RWPE2 (cell line): ENCODE measurements around the gene KRT37.
"Not testable (repeated sequence)": the region's sequence is repeated elsewhere in the genome, so short reads cannot be mapped to it uniquely, and the experiment has no call there.

Source experiments
- ATAC-seq: fragments of 200-7000 bp; cut with Tn5 transposase; 3 replicates; pipeline ENCODE4 v1.9.1; 2021; ENCODE audit warnings: low read depth
- DNase-seq: peaks from one replicate; pipeline ENCODE4 v3.0.0-alpha.2; 2020; ENCODE audit warnings: low spot score
- H3K27ac ChIP-seq: fragments of 450-650 bp; 2 replicates; pipeline ENCODE4 v1.5.1; 2017; ENCODE audit warnings: mild to moderate bottlenecking; ENCODE audit not compliant: poor library complexity, severe bottlenecking
- H3K27me3 ChIP-seq: fragments of 250-450 bp; sonication (Bioruptor Pico); 2 replicates; pipeline ENCODE4 v1.5.1; 2021; ENCODE audit warnings: mild to moderate bottlenecking, moderate library complexity; ENCODE audit not compliant: insufficient read depth, poor library complexity, severe bottlenecking
- H3K36me3 ChIP-seq: fragments of 250-450 bp; sonication (Bioruptor Pico); 2 replicates; pipeline ENCODE4 v1.5.1; 2020; ENCODE audit warnings: low read depth, mild to moderate bottlenecking, moderate library complexity
- H3K4me1 ChIP-seq: fragments of 250-450 bp; sonication (Bioruptor Pico); 2 replicates; pipeline ENCODE4 v1.5.1; 2021; ENCODE audit warnings: mild to moderate bottlenecking, moderate library complexity; ENCODE audit not compliant: insufficient read depth, poor library complexity, severe bottlenecking
- H3K4me3 ChIP-seq: fragments of 250-450 bp; sonication (Bioruptor Pico); 2 replicates; pipeline ENCODE4 v1.5.1; 2021; ENCODE audit warnings: mild to moderate bottlenecking, moderate library complexity; ENCODE audit not compliant: severe bottlenecking
- H3K9me3 ChIP-seq: fragments of 250-450 bp; sonication (Bioruptor Pico); 2 replicates; pipeline ENCODE4 v1.5.1; 2021; ENCODE audit warnings: mild to moderate bottlenecking, moderate library complexity; ENCODE audit not compliant: severe bottlenecking
- CTCF ChIP-seq: fragments of 450-650 bp; IDR thresholded peaks from one replicate; pipeline ENCODE4 v1.5.1; 2017; ENCODE audit warnings: mild to moderate bottlenecking, moderate library complexity; ENCODE audit not compliant: poor library complexity, severe bottlenecking

The KRT37 gene

GRCh38 chr17:41386227-41386626, 38.2 kb downstream of the KRT37 start:
- Histone ChIP-seq H3K4me1 (peaks cover 5% of the 10 kb centered on the region), H3K27me3 (no peaks in the 10 kb centered on the region), H3K36me3 (no peaks in the 10 kb centered on the region), H3K4me3 (no peak overlapping the region), H3K27ac (no peak overlapping the region), H3K9me3 (no peaks in the 10 kb centered on the region)
- no peak for DNase-seq
- ATAC-seq = no peak
- TF ChIP-seq CTCF = no peak

- Histone ChIP-seq H3K27me3 (no peaks in the 10 kb centered on the region), H3K9me3 (no peaks in the 10 kb centered on the region), H3K4me1 (peaks cover 17% of the 10 kb centered on the region), H3K27ac (no peak overlapping the region), H3K4me3 (no peak overlapping the region), H3K36me3 (no peaks in the 10 kb centered on the region)
- no peak for TF ChIP-seq CTCF
- no peak for ATAC-seq
- no peak for DNase-seq
Observed at GRCh38 chr17:41383690-41384089, 40.7 kb downstream of the KRT37 start.

DNA sequence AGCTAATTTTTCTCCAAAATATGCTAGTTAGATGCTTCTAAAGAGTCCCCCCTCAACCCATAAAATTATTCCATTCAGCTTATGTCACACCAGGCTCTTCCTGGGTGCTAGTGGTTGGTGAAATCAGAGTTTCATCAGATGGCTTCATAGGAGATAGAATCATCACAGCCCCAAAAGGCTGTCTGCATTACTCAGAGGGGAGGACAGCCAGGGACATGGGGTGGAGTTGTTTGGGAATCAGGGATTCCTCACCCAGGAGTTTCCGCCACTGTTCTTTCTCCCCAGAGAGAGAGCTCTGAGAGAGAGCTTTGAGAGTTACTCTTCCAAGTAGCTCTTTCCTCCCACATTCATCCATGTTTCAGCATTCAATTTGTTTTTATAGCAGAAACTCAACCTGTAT, 42.0 kb downstream of the KRT37 start:
- Histone ChIP-seq H3K9me3 (no peaks in the 10 kb centered on the region), H3K4me3 (no peak overlapping the region), H3K27ac (peak overlapping the region; percentile 81), H3K27me3 (no peaks in the 10 kb centered on the region), H3K4me1 (peaks cover 25% of the 10 kb centered on the region), H3K36me3 (no peaks in the 10 kb centered on the region)
- ATAC-seq = peak; percentile 47; the same call in 2 of the 3 replicates
- no peak for DNase-seq
- TF ChIP-seq CTCF = no peak

DNA sequence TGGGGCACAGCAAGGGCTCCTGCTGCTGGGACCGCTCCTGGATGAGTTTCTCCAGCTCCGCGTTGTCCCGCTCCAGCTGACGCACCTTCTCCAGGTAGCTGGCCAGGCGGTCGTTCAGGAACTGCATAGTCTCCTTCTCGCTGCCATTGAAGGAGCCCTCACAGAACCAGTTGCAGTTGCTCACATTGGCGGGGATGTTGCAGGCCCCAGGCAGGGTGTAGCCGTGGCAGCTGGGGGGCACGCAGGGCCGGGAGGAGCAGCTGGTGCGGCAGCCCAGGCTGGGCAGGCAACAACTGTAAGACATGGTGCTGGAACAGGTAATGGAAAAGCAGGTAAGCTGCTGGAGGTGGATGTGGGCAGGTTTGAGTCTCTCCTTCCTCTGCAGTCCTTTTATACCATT, 42.4 kb downstream of the KRT37 start, which contains the start of gene KRT34:
Gene KRT34 (minus strand): TSS at position 364 of the 400 bp plus-strand sequence. CDS start 60 bp downstream, at position 304.
- not testable (repeated sequence) for ATAC-seq, H3K9me3 ChIP-seq, H3K4me3 ChIP-seq, H3K36me3 ChIP-seq, H3K27me3 ChIP-seq, DNase-seq
- H3K27ac ChIP-seq = peak within 1 kb of the TSS; percentile 81
- peaks cover 25% of the 10 kb centered on the region for H3K4me1 ChIP-seq

GRCh38 chr17:41380091-41380490, 44.3 kb downstream of the KRT37 start:
- Histone ChIP-seq H3K4me1 (peaks cover 25% of the 10 kb centered on the region), H3K27ac (peak overlapping the region; percentile 81)
- not testable (repeated sequence) for H3K27me3 ChIP-seq, H3K4me3 ChIP-seq, H3K36me3 ChIP-seq, H3K9me3 ChIP-seq, DNase-seq
- ATAC-seq = peak; percentile 79

GRCh38 chr17:41377546-41377945, 46.8 kb downstream of the KRT37 start:
- Histone ChIP-seq H3K27ac (peak overlapping the region; percentile 81), H3K27me3 (no peaks in the 10 kb centered on the region), H3K9me3 (no peaks in the 10 kb centered on the region), H3K36me3 (no peaks in the 10 kb centered on the region), H3K4me3 (no peak overlapping the region), H3K4me1 (peaks cover 24% of the 10 kb centered on the region)
- ATAC-seq (0 out of 3 replicates have a peak, but pooled peaks have one; percentile 23), DNase-seq (no peak)
- no peak for TF ChIP-seq CTCF
